WTC11 (cell line): ENCODE data around the gene EIF5A.

Experiments used
- ATF2 ChIP-seq: sonication (generic); formaldehyde crosslinking; IDR thresholded peaks from 2 replicates; pipeline ENCODE4 v1.8.1; 2022; ENCODE audit warnings: low read depth, missing genetic modification reagents, borderline replicate concordance
- CREM ChIP-seq: sonication (generic); formaldehyde crosslinking; IDR thresholded peaks from 2 replicates; pipeline ENCODE4 v1.8.1; 2022; ENCODE audit warnings: mild to moderate bottlenecking, missing genetic modification reagents, moderate library complexity
- CTCF ChIP-seq: fragments of 200-600 bp; IDR thresholded peaks from 2 replicates; pipeline ENCODE4 v1.8.0; 2022; ENCODE audit warnings: antibody characterized with exemption
- FOXJ3 ChIP-seq: sonication (generic); formaldehyde crosslinking; IDR thresholded peaks from 2 replicates; pipeline ENCODE4 v1.9.0; 2021; ENCODE audit warnings: missing genetic modification reagents, mild to moderate bottlenecking, borderline replicate concordance
- MAX ChIP-seq: sonication (generic); formaldehyde crosslinking; IDR thresholded peaks from 2 replicates; pipeline ENCODE4 v1.8.0; 2022; ENCODE audit warnings: mild to moderate bottlenecking, missing genetic modification reagents
- ZNF121 ChIP-seq: sonication (generic); formaldehyde crosslinking; IDR thresholded peaks from 2 replicates; pipeline ENCODE4 v1.8.0; 2023; ENCODE audit warnings: missing genetic modification reagents

GRCh38 chr17:7280519-7281073, 26.8 kb upstream of the EIF5A start:
- TF ChIP-seq ATF2 (no peak), MAX (peak; percentile 87), CTCF (peak; percentile 77), ZNF121 (CRISPR knock-in tag) (no peak), FOXJ3 (no peak), CREM (CRISPR knock-in tag) (no peak)
